Fibroblast of lung (primary cell): ENCODE data around the gene KCNQ4.

Experiments
- EZH2 ChIP-seq: IDR thresholded peaks from 2 replicates; pipeline ENCODE4 v1.5.1; 2012; ENCODE audit warnings: low read length, control low read depth, mild to moderate bottlenecking; ENCODE audit errors: missing control alignments
- TF ChIP-seq, protein P1 (sequence below), 2 donors: IDR thresholded peaks in 1 of 2; conservative IDR thresholded peaks in 1 of 2; 1 replicate in 1 of 2; 2 replicates in 1 of 2; pipeline ENCODE4 v1.5.1; 2011 to 2012; ENCODE audit warnings: low read length in 2 of 2, control low read depth in 1 of 2, inconsistent platforms in 1 of 2, low read depth in 1 of 2, mild to moderate bottlenecking in 1 of 2

DNA sequence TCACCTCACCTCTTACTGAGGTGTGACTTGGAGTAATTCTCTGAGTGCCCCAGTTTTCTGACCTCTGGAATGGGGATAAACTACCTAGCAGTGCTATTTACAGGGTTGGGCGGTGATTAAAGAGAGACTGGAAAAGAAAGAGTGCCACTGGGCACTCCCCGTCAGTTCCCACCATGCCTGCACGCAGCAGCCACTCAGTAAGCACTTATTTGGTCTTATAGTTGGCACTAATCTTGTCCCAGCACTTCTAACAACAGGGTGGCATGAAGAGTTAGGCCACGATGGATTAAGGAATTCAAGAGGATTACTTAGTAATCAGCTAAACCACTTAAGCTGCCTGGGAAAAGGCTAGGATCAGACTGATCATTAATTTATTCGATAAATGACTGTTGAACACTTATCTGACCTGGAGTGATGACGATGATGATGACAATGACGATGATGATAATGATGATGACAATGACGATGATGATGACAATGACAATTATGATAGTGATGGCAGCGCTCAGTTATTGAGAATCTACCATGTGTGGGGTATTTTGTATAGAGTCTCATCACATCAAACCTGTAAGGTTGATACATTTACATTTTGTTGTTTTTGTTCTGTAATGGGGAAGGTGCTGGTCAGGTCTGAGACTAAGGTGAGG lies 73.2 kb downstream of the KCNQ4 start:
- TF ChIP-seq, protein P1, sequence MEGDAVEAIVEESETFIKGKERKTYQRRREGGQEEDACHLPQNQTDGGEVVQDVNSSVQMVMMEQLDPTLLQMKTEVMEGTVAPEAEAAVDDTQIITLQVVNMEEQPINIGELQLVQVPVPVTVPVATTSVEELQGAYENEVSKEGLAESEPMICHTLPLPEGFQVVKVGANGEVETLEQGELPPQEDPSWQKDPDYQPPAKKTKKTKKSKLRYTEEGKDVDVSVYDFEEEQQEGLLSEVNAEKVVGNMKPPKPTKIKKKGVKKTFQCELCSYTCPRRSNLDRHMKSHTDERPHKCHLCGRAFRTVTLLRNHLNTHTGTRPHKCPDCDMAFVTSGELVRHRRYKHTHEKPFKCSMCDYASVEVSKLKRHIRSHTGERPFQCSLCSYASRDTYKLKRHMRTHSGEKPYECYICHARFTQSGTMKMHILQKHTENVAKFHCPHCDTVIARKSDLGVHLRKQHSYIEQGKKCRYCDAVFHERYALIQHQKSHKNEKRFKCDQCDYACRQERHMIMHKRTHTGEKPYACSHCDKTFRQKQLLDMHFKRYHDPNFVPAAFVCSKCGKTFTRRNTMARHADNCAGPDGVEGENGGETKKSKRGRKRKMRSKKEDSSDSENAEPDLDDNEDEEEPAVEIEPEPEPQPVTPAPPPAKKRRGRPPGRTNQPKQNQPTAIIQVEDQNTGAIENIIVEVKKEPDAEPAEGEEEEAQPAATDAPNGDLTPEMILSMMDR (conservative IDR thresholded peaks at IDR 0.05 in 1 of 2, IDR thresholded peaks at IDR 0.05 in 1 of 2; ENCODE audit: low read depth in 1 of 2, low read length in 2 of 2), result no peak
- no peak for TF ChIP-seq EZH2
